Ureter (tissue), 1 donor: Measurements from ENCODE around the gene ZSCAN10. TPM values are rescaled to one million over a fixed set of nuclear protein-coding genes. Genes with fewer than 3 reads are reported as not detected.

ENCODE experiments used
- DNase-seq: peaks from one replicate; pipeline ENCODE4 v3.0.0-alpha.2; 2020; ENCODE audit warnings: low spot score
- total RNA-seq: library from RNA; stranded (reverse); gene quantifications from one replicate; pipeline ENCODE4 v1.2.4, GENCODE V29; 2023
- donor health status: DM: yes; HTN: yes; CAD: no.

The ZSCAN10 gene
- total RNA-seq, 1 donor from 2014 or later = not detected

DNA sequence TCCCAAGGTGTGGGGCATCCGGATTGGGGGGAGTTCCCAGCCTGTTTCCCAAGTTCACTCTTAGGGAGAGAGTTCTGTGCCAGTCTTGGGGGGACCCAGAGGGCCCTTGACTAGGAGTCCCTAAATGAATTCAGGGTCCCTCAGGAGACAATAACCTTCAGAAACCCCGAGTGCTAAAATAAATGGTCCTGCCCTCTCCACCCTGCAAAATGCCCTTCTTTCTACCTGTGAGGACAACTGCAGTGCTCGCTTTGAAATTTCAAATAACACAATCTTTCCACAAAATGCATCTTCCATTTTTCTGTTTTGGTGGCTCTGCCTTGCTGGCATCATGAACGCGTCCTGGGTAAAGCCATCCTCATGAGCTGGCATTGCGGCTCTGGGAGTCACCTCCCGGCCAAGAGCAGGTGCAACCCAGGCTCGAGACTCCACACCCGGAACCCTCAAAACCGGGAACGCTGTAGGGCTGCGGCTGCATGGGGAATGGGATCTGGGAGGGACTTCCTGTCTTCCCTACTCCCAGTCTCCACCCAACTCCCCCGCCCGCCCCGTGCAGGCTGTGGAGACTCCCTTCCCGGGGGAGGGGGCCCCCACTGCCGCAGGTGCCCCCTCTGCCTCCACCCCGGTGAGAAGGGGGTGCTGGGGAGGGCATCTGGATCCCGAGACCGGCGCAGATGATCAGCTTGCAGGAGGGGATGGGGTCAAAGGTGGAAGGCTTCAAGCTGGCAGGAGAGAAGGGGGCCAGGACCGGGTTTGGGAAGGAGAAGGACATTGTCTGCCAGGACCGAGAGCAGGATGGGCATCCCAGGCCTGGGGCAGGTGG lies 13.2 kb upstream of the ZSCAN10 start, which contains the start of gene ZNF205:
TSS of gene ZNF205 (plus strand) at position 529 of the 823 bp plus-strand sequence. CDS start 845 bp downstream, outside the sequence.
- DNase-seq = peak; percentile 78

DNA sequence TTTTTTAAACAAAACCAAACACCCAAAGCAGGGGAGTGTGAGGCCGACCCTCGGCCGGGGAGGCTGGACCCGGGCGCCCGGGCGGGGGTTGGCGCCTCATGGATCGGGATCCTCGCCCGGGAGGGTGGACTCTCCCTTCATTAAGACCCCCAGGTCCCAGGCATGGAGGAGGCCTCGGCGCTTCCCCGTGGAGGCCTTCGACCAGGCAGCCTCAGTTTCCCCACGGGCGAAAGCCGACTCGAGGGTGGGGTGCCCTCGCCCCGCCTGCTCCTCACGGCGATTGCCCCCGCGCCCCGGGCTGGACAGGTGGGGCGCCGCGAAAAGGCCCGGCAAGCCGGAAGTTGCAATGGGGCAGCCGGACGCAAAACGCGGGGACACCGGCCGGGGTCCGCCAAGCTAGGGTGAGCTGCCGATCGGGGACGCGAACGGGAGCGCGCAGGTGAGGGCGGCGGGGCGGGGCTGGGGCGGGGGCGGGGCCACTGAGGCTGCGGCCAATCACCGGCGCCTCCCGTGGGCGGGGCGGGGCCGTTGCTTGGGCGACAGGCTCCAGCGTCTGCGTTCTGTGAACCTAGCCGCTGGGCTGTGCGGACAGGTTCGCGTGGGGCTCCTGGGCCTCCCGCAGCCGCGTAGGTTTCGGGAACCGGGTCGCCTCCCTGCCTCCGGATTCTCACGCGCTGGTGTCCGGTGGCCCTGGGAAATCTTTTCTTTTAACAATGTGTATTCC lies 7.3 kb upstream of the ZSCAN10 start:
- peak; percentile 93 for DNase-seq

DNA sequence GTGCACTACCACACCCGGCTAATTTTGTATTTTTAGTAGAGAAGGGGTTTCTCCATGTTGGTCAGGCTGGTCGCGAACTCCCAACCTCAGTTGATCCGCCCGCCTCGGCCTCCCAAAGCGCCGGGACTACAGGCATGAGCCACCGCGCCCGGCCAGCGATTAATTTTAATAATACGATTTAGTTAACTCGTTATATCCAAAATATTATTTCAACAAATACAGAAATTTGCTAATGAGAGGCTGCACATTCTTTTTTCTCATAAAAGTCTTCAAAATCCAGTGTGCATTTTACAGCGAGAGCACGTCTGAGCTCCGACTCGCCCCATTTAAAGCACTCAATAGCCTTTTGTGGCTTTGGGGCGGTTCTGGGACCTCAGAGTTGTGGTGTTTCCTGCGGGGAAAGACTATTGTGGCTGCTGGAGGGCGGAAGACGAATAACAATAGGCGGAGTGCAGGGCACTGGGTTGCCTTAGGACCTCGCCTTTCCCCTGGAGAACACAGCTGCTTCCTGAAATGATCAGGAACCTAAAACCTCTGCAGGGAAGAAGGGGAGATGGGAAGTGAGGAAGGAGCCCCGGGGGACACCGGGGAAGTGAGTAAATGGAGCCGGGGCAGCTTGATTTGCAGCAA lies 2.9 kb upstream of the ZSCAN10 start:
- no peak for DNase-seq

DNA sequence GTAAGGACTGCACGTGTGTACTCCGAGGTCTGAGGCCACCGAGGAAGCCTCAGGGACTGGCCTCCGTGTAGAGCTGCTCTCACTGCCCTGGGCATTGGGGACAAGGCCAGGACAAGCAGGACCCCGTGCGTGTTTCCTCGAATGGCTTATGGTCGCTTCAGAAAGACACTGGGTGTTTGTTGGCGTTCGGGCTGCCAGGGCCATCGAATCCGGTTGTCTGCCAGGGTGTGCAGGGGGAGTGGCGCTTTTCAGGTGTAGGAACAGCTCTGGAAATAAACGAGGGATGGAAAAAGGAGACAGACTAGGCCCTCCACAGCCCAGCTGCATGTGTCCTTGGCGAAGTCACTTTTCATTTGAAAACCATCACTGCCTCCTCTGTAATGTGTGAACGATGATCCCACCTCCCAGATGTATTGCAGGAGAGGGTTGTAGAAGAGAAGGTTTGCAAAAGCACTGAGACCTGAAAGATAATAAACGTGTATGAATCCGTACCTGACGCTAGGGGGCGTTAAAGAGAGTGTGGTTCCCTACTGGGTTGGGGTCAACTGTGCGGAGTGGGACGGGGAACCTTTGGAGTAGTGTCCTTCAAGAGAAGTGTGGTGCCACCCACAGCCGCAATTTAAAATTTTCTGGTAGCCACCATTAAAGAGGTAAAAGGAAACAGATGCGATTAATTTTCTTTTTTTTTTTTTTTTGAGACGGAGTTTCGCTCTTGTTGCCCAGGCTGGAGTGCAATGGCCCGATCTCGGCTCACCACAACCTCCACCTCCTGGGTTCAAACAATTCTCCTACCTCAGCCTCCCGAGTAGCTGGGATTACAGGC lies 2.1 kb upstream of the ZSCAN10 start:
- DNase-seq = no peak

DNA sequence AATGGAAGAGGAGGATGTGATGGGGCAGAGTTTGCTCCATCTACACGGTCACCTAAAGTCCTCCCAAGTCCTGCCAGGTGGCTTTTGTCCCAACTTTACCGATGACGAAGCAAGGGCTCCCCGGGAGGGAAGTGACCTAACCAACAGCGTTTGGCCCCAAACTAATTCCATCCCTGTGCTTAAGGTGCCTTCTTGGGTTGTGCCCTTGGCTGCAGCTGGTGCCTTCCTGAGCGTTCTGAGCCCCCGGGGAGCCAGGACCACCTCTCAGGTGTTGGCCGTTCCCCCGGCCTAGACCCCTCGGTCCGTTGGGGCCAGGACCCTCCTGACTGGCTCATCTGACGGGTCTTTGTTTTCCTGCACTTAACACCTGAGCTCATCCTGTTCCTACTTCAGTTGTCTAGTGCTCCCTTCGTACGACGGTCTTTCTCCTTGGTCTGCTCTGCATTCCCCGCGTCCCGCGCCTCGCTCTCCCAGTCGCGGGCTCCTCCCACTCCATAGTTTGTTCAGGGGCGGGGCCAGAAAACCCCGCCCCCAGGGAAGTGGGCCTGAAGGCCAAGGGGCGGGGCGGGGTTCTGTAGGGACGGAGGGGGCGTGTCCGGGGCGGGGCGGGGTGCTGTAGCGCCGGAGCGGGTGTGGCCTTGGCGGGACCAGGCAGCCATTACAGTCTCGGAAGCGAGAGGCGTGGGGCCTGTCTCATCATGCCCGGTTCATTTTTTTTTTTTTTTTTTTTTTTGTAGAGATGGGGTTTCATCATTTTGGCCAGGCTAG lies 822 bp upstream of the ZSCAN10 start:
- peak; percentile 92 for DNase-seq

DNA sequence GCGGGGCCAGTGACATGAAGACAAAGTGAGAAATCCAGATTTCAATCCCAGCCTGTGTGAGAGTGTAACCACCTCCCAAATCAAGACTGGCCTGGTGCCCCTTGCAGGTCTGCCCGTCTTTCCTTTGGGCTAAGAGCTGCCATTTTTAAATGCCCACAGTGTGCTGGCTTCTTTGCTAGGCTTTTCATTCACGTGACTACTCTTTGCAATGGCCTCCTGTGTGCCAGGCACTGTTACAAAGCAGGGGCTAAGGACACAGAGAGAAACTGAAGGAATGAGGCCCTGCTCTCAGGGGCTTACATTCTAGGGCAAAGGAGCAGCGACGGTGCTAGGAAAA lies 269 bp upstream of the ZSCAN10 start:
- DNase-seq = no peak

DNA sequence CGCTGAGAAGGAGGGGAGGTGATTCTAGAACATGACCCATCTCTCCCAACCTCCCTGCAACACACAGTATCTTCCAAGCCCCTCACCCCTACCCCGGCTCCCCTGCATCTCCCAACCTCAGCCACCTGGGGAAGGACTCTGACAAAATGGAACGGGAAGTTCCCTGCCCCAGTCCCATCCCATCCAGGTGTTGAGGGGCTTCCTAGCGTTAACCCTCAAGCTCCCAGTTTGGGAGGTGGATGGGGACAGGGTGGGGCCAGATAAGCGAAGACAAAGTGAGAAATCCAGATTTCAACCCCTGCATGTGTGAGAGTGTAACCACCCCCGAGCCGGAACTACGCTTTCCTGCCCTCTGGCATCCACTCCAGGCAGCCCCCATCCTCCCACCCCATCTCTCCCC lies 1.8 kb downstream of the ZSCAN10 start:
- no peak for DNase-seq

DNA sequence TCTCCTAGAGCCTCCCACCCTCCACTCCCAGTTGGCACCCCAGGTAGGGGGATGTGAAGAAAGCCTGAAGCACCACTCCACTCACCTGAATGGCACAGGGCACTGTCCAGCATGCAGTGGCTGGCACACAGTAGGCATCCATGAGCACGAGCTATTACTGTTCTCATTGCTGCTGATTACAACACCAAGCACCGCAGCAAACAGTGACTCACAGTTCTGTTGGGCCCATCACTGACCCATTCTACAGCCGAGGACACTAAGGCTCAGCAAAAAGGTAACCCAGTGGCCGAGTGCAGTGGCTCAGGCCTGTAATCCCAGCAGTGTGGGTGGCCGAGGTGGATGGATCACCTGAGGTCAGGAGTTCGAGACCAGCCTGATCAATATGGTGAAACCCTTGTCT lies 2.7 kb downstream of the ZSCAN10 start:
- DNase-seq = no peak

DNA sequence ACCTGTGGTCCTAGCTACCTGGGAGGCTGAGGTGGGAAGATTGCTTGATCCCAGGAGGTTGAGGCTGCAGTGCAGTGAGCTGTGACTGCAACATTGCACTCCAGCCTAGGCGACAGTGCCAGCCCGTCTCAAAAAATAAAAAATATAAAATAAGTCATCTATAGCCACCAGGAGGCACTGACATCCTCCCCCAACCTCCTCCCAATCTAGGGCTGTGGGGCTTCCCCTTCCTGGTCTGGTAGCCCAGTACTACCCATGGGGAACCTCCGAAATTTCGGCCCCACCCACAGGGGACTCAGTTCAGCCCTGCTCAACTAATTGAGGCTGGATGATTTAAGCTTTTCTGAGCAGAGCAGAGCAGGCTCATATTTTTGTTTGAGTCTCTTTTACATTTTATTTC lies 3.2 kb downstream of the ZSCAN10 start:
- DNase-seq = no peak

DNA sequence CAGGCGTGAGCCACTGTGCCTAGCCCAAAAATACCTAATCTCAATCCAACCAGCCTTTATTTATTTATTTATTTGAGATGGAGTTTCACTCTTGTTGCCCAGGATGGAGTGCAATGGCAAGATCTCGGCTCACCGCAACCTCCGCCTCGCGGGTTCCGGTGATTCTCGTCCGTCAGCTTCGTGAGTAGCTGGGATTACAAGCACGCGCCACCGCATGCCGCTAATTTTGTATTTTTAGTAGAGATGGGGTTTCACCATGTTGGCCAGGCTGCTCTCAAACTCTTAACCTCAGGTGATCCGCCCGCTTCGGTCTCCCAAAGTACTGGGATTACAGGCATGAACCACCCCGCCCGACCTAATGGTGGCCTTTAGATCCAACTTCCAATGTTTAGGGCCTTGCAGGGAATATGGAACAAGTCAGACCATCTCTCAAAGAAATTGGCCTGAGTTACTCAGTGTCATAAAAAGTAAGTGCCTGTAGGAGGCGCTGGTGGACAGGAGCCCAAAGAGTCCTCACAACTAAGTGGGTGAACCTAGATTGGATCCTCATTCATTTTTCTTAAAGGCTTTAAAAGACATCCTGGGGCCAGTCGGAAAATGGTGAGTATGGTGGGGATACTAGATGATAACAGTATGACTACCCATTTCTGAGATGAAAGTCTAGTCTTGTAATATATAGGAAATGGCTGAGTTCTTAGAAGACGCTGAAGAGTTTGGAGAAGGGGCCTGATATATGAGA lies 4.6 kb downstream of the ZSCAN10 start:
- DNase-seq = no peak

DNA sequence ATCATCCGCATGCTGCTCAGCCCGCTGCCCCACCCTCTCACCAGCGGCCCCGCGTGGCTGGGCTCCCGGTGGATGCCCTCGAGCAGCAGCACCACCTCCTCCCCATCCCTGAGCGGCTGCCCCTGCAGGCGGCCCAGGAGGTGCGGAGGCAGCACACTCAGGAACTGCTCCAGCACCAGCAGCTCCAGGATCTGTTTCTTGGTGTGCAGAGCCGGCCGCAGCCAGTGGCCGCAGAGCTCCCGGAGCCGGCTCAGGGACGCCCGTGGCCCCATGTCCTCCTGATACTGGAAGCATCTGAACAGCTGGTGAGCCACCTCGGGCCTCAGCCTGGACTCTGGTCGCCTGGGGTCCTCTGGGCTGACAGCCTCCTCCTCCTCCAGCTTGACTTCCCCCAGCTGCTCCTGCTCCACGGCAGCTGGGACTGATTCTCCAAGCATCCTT lies 6.6 kb downstream of the ZSCAN10 start:
- DNase-seq = no peak

DNA sequence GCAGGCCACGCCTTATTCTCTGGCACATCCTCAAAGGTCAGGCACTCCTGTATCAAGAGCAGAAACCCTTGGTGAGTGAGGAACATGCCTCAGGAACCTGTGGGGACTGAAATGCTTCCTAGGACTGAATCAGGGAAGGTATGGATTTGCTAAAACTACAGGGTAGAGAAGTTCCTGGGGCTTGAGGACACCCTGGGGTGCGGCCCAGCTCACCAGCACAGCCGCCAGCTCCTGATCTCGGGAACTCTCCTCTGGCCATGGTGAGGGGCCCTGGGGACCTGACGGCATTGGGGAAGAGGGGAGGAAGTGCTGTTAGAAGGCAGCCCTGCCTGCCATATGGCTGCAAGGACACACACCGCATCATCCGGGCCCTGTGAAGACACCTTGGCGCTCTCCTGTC lies 7.5 kb downstream of the ZSCAN10 start:
- DNase-seq = no peak

DNA sequence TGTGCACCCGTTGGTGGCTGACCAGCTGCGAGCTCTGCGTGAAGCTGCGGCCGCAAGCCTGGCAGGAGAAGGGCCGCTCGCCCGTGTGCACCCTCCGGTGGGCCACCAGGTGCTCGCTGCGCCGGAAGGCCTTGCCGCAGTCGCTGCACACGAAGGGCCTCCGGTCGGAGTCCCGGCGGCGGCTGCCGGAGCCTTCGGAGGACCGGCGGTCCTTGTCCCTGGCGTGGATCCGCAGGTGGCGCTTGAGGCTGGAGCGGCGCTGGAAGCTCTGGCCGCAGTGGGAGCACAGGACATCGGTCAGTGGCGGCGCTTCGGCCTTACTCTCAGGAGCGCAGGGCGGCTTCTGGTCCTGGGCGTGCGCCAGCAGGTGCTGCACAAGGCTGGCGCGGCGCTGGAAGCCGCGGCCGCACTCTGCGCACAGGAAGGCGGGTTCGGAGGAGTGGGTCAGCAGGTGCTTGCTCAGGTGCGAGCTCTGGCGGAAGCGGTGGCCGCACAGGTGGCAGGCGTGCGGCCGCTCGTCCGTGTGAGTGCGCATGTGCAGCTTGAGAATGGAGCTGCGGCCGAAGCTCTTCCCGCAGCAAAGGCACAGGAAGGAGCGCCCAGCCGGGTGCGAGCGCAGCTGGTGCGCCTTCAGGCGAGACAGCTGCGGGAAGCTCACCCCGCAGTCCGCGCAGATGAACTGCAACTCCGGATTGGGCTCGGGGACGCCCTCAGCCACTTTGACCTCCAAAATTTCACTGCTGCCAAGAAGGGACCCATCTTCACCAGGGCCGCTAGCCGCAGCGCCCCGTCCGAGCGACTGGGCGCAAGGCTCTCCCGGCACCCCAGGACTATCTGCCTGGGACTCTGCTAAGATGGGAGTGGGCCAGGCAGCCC lies 9.1 kb downstream of the ZSCAN10 start:
- DNase-seq = no peak

DNA sequence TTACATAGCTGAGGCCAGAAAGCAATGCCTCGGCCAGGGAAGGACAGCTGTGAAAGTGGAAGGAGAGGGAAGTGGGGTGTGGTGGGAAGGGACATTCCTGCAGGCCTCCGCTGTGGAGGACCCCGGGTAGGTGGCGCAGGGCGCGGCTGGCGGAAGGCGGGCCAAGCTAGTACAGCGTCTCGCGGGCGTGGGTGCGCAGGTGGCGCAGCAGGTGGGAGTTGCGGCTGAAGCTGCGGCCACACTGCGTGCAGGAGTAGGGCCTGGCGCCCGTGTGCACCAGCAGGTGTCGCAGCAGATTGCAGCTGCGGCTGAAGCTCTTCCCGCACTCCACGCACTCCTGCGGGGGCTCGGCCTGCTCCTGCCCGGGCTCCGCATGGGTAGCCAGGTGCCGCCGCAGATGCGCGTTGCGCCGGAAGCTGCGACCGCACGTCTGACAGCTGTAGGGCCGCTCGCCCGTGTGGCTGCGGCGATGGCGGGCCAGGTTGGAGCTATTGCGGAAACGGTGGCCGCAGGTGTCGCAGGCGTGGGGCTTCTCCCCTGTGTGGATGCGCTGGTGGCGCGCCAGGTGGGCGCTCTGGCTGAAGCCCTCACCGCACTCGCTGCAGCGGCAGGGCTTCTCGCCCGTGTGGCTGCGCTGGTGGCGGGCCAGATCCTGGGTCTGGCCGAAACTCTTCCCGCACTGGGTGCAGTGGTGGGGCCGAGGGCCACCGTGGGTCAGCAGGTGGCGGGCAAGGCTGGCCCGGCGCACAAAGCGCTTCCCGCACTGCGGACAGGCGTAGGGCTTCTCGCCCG lies 10.0 kb downstream of the ZSCAN10 start:
- no peak for DNase-seq

DNA sequence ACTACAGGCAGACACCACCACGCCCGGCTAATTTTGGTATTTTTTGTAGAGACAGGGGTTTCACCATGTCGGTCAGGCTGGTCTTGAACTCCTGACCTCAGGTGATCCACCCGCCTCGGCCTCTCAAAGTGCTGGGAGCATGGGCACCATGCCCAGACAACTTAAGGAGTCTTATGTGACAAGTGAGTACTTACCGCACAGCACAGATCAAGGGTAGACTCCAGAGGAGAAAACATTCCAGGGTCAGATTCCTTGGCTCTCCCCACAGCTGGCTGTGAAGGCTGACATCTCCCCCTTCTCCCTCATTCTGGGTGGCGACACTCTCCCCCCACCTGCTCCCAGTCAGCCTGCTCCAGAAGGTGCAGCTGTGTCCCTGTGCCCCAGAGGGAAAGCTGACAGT lies 10.6 kb downstream of the ZSCAN10 start:
- no peak for DNase-seq

DNA sequence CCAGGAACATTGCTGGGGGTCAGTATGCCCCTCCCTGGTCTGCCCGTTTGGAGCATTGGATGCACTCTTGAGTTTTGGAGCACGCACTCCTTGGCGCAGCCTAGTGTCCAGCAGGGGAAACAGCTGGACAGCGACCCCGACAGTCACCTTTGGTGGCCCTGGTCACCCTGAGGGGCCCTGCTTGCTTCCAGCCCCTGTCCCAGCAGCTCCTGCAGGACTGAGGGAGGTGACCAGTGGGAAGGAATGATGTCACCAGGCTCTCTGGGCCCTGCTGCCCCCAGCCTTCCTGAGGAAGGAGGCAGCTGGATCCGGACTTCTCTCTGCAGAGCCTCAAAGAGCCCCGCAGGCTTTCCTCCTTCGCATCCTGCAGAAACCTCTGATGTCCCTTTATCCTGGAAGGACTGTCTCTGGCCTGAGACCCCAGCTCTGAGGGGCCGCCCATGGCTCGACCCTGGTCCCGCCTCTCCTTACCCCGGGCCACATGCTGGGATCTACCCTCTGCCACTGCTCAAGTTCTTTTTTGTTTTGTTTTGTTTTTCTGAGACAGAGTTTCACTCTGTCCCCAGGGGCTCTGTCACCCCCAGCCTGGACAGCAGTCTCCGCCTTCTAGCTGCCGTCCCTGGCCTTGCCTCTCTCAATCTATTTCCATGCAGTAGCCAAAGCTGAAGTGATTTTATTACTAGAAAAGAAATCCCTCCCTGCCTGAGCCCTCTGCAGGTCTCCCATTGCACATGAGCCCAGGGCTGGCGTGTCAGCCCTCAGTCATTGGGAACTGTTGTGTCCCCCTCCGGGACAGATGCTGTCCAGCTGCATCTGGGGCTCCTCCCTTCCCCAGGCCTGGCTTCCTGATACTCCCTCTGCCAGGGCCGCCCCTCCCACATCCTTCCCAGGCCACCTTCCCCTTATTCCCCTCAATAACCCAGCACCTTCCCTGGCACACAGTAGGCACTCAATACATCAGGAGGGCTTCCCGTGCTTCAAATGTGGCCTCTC lies 11.6 kb downstream of the ZSCAN10 start:
- no peak for DNase-seq

DNA sequence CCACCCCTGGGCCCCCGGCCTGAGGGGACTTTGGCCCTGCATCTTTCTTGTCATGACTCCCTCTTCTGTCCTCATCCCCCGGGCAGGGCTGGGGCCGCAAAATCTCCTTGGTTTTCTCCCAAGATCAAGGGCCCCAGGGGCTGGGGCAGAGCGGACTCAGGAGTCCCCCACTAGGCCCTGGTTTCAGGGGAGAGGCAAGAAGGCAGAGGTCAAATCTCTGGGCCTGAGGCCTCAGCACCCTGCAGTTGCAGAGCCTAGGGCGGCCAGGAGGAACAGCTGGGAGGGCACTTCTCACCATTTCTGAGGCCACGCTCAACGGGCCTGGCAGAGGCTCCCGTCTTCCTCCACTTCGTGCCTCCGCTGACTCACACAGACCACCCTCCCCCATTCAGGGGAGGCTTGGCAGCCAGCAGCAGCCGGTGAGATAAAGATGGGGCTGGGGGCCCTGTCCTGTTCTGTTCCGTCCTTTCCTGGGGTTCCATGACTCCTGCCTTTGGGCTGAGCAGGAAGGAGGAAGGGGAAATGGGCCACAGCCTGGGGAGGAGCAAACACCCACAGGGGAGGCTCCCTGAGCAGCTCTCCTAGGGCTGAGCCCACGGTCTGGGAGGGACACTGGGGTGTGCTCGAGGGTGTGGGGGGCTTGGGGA lies 12.4 kb downstream of the ZSCAN10 start:
- no peak for DNase-seq
